Uterine smooth muscle cell (primary cell): ENCODE results near the gene FOXI3. TPM values are rescaled to one million over a fixed set of nuclear protein-coding genes. Genes with fewer than 3 reads are reported as not detected.

Source experiments
- total RNA-seq: library from RNA; depleted of rRNA; stranded (reverse); fragments of >200 nt; gene quantifications from 2 replicates; pipeline ENCODE4 v1.2.3, GENCODE V29; 2014

FOXI3 gene
- not detected in 2 replicates for total RNA-seq

DNA sequence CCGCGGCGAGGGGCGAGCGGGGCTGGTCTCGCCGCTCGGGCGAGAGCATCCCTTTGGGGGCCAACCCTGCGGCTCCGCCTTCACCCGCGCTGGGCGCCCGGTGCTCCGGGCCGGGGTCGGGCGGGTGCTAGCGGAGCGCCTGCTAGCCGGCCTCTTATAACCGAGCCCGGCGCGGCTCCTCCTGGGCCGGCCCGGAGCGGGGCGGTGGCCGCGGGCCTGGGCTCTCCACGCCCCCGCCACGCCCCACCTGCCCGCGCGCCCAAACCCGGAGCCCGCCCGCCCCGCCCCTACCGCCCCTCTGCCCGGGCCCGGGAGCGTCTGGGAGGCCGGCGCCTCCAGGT lies at the start of gene FOXI3:
Gene FOXI3 (minus strand): TSS at position 129 of the 341 bp plus-strand sequence. CDS start 158 bp downstream, outside the sequence.

Other genes with a start within 250 kb of the FOXI3 start
- gene EIF2AK3, start 174.8 kb upstream of the FOXI3 start, total RNA-seq: 28.2 and 42.1 TPM in 2 replicates
- 7.6 and 10.8 TPM in 2 replicates for gene RPIA, start 239.0 kb upstream of the FOXI3 start, total RNA-seq